GM19240 (cell line): ENCODE data around the gene MIER2.
"Not testable (repeated sequence)": the region's sequence is repeated elsewhere in the genome, so short reads cannot be mapped to it uniquely, and the experiment has no call there.

Source experiments
- DNase-seq: peaks from one replicate; pipeline ENCODE4 v3.0.0; 2011; ENCODE audit warnings: low spot score; ENCODE audit not compliant: insufficient read length

MIER2 gene

GRCh38 chr19:289651-290371 lies 54.8 kb downstream of the MIER2 start:
- no peak for DNase-seq

GRCh38 chr19:288911-289310 lies 55.7 kb downstream of the MIER2 start:
- DNase-seq = no peak

- DNase-seq = no peak
Observed at GRCh38 chr19:287381-287871, 57.2 kb downstream of the MIER2 start.

DNA sequence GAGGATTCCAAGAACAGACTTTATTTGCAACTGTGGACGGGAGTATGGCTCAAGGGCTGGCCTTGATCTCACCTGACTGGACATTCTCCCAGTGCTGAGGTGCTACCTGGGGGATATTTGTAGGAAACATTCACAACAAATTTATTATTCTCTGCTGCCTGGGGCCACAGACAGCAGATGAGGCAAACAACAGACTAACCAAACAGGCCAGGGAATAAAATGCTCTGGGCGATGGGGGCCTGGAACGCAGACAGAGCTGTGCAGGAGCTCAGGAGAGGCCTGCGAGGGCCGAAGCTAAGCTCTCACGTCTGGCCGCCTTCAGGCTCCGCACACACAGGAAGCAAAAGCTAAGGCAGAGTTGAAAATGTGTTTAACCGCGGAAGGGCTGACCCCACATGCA lies 61.2 kb downstream of the MIER2 start:
- DNase-seq = no peak

GRCh38 chr19:282501-282900 lies 62.1 kb downstream of the MIER2 start:
- no peak for DNase-seq

DNA sequence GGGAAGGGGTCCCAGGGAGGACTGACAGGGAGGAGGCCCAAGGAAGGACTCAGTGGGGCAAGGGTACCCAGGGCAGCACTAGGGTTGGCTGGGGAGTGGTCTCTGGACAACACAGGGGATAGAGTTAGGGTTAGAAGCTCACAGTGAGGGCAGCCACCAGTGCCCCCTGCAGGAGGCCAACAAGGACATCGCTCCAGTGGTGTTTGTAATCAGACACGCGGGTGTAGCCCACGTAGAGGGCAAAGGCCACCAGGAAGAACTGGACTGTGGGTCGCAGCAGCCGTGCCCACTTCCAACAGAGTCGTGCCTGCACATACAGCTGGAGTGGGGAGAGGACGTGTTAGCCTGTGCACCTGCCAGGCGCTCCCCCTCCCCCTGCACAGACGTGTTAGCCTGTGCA lies 62.6 kb downstream of the MIER2 start:
- no peak for DNase-seq

GRCh38 chr19:281156-281853 lies 63.3 kb downstream of the MIER2 start:
- no peak for DNase-seq

- DNase-seq = no peak
Observed at GRCh38 chr19:280541-281009, 64.0 kb downstream of the MIER2 start.

DNA sequence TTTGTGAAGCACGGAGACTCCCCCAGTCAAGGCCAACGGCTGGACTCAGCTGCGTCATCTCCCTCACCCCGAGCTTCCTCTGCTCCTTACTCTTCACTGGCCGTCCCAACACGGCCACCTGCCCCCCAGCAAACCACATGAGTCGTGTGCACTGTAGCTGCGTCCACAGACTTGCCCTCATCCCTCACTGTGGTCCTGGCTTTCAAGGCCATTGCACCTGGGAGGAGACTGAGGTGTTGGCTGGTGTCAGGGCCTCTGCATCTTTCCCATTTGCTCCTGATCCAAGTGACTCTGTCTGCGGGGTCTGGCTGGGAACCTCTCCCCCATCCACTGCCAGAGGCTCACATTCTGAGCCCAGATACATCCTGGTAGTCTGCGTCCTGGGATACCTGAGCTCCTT lies 64.9 kb downstream of the MIER2 start:
- no peak for DNase-seq

GRCh38 chr19:279231-279630 lies 65.4 kb downstream of the MIER2 start:
- no peak for DNase-seq

- no peak for DNase-seq
Observed at GRCh38 chr19:277581-278165, 66.9 kb downstream of the MIER2 start.

GRCh38 chr19:277131-277530 lies 67.5 kb downstream of the MIER2 start:
- no peak for DNase-seq

DNA sequence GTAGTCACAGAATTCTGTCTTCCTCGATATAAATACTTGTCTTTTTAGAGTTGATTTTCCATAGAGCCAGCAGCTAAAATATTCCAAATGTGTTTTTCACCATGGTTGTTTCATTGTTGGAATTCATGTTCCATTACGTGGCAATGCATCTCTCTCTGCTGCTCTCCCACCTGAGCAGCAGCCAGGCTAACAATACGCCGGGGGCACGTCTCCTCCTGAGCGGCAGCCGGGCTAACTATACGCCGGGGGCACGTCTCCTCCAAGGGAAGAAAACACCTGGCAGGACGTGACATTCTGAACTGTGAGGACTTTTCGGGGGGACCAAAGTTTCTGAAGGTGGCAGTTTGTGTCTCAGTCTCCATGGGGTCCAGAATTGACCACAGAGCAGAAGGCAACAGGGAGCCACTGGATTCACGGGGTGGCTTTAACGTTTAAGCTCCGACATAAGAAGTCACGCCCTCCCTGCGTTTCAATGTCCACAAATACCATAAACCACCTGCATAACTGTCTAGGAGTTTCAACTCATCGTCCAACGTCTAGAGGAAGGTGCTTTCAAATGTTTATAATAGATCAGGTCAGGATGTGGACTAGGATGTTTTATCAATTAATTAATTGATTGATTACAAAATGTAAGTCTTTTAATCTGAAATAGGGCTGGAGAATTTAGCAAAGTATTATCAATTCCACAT lies 68.5 kb downstream of the MIER2 start:
- DNase-seq = no peak

DNA sequence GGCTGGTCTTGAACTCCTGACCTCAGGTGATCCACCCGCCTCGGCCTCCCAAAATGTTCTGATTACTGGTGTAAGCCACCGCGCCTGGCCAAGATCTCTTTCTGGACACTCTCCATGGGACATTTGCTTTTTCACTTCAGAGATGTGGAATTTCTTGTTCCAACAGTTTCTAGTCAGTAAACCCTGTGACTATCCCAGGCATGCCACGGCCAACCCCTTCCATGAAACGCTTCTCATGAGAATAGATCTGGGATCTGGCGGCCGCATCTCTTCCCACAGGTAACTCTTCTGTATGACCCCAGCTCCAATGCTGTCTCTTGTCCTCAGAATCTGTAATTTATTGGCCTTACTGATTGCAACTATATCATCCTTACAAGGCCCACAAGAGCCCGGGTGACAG lies 69.6 kb downstream of the MIER2 start:
- DNase-seq = no peak

DNA sequence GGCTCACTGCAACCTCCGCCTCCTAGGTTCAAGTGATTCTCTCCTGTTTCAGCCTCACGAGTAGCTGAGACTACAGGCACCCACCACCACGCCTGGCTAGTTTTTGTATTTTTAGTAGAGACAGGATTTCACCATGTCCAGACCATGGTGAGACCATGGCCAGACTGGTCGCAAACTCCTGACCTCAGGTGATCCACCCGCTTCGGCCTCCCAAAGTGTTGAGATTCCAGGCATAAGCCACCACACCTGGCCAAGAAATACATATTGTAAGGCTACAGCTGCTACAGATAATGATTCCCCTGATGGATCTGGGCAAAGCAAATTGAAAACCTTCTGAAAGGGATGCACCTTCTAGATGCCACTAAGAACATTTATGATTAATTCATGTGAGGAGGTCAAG lies 71.2 kb downstream of the MIER2 start:
- no peak for DNase-seq

- DNase-seq = no peak
Observed at GRCh38 chr19:271856-272255, 72.7 kb downstream of the MIER2 start.

GRCh38 chr19:270766-271318 lies 73.8 kb downstream of the MIER2 start:
- not testable (repeated sequence) for DNase-seq

DNA sequence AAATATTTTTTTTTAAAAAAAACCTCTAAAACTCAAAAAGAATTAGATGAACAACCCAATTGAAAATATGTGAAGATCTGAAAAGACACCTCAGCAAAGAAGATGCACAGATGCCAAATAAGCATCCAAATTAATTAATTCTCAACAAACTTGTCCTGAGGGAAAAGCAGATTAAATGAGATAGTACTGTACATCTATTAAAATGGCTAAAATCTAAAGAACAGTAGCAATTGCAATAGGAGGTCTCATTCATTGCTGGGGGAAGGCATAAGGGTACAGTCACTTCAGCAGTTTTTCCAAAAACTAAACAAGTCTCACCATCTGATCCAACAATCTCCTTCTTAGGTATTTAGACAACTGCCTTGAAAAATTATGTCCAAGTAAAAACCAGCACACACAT lies 75.4 kb downstream of the MIER2 start:
- no peak for DNase-seq

GRCh38 chr19:262125-262524 lies 82.5 kb downstream of the MIER2 start:
- no peak for DNase-seq

DNA sequence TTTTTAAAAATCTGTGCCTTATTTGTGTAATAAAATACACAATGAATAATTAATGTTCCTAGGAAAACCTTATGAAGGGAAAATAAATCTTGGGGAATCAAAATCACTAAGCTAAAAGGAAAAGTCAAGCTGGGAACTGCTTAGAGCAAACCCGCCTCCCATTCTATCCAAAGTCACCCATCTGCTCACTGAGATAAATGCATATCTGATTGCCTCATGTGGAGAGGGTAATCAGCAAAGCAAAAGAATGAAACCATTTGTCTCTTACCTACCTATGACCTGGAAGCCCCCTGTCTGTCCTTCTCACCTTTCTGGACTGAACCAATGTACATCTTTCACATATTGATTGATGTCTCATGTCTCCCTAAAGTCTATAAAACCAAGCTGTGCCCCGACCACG lies 87.8 kb downstream of the MIER2 start:
- not testable (repeated sequence) for DNase-seq
